Measurements from ENCODE around the gene KIF6. TPM values are rescaled to one million over a fixed set of nuclear protein-coding genes. Genes with fewer than 3 reads are reported as not detected.

KIF6 gene
- polyA plus RNA-seq, 3 donors = not detected

DNA sequence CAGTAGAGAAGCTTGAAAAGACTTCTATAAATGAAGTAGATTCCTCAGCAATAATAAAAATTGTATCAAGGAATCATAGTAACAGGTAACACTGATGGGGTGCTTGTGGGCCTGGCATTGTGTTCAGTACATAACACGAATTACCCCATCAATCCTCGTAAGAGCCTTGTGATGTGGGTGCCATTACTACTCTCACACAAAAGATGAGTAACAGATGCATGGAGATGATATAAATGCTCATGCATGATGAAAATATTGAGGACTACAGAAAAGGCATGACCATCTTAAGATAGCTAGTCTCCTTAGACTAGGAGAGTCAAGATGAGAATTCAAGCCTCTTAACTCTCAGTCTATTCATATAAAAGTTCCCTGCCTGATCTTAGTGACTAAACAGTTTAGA is 158.1 kb downstream of the KIF6 start:
- Histone ChIP-seq H3K27ac (ENCODE audit: low read depth in 1 of 2, low read length in 2 of 2) (no peak overlapping the region), H2AFZ (ENCODE audit: insufficient read depth, low read depth, low read length, poor library complexity, severe bottlenecking) (no peak overlapping the region), H3K27me3 (ENCODE audit: control insufficient read depth in 2 of 2, insufficient read depth in 2 of 2, low read length in 2 of 2) (no peaks in the 10 kb centered on the region), H3K79me2 (ENCODE audit: insufficient read depth, low read length) (no peaks in the 10 kb centered on the region), H3K9me3 (replicated peaks in 1 of 2; ENCODE audit: control insufficient read depth in 1 of 2, insufficient read depth in 1 of 2, low read length in 2 of 2) (no peaks in the 10 kb centered on the region), H3K9ac (ENCODE audit: insufficient read depth, low read length, poor library complexity, severe bottlenecking) (no peak overlapping the region), H3K4me3 (replicated peaks in 1 of 3; ENCODE audit: low read depth in 2 of 3, low read length in 3 of 3) (no peak overlapping the region), H3K36me3 (replicated peaks in 1 of 2; ENCODE audit: control insufficient read depth in 1 of 2, insufficient read depth in 2 of 2, low read length in 2 of 2) (no peaks in the 10 kb centered on the region), H4K20me1 (ENCODE audit: insufficient read depth, low read length) (no peaks in the 10 kb centered on the region), H3K4me1 (ENCODE audit: control insufficient read depth in 1 of 2, insufficient read depth in 2 of 2, low read length in 2 of 2) (no peaks in the 10 kb centered on the region), H3K4me2 (replicated peaks; ENCODE audit: extremely low read depth, low read length, poor library complexity, severe bottlenecking) (no peak overlapping the region)
- TF ChIP-seq, protein P1, sequence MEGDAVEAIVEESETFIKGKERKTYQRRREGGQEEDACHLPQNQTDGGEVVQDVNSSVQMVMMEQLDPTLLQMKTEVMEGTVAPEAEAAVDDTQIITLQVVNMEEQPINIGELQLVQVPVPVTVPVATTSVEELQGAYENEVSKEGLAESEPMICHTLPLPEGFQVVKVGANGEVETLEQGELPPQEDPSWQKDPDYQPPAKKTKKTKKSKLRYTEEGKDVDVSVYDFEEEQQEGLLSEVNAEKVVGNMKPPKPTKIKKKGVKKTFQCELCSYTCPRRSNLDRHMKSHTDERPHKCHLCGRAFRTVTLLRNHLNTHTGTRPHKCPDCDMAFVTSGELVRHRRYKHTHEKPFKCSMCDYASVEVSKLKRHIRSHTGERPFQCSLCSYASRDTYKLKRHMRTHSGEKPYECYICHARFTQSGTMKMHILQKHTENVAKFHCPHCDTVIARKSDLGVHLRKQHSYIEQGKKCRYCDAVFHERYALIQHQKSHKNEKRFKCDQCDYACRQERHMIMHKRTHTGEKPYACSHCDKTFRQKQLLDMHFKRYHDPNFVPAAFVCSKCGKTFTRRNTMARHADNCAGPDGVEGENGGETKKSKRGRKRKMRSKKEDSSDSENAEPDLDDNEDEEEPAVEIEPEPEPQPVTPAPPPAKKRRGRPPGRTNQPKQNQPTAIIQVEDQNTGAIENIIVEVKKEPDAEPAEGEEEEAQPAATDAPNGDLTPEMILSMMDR (IDR thresholded peaks at IDR 0.05) = no peak
- no peak for DNase-seq
- H3K27me3 Mint-ChIP-seq (ENCODE audit: low read depth in 3 of 3) = peaks cover 2 to 7% (median 5%) of the 10 kb centered on the region in 3 donors
- no peaks in the 10 kb centered on the region for H3K4me1 Mint-ChIP-seq
- H3K27ac Mint-ChIP-seq = no peak overlapping the region
- H3K9me3 Mint-ChIP-seq = peaks cover 0 to 2% (median 0%) of the 10 kb centered on the region in 7 donors
- WGBS (ENCODE audit: insufficient coverage) = no CpG with 5 or more reads among the region's 2 CpGs
- no peak overlapping the region for H3K4me3 Mint-ChIP-seq
- intact Hi-C loops (cut with micrococcal nuclease) = no loop called here
- H3K36me3 Mint-ChIP-seq = no peaks in the 10 kb centered on the region

GRCh38 chr6:39566456-39566855 is 158.8 kb downstream of the KIF6 start:
- intact Hi-C loops (cut with micrococcal nuclease) = no loop called here
- no peak for DNase-seq
- Histone ChIP-seq H3K4me1 (ENCODE audit: control insufficient read depth in 1 of 2, insufficient read depth in 2 of 2, low read length in 2 of 2) (no peaks in the 10 kb centered on the region), H3K4me2 (replicated peaks; ENCODE audit: extremely low read depth, low read length, poor library complexity, severe bottlenecking) (no peak overlapping the region), H2AFZ (ENCODE audit: insufficient read depth, low read depth, low read length, poor library complexity, severe bottlenecking) (no peak overlapping the region), H3K79me2 (ENCODE audit: insufficient read depth, low read length) (no peaks in the 10 kb centered on the region), H3K27me3 (ENCODE audit: control insufficient read depth in 2 of 2, insufficient read depth in 2 of 2, low read length in 2 of 2) (no peaks in the 10 kb centered on the region), H3K36me3 (replicated peaks in 1 of 2; ENCODE audit: control insufficient read depth in 1 of 2, insufficient read depth in 2 of 2, low read length in 2 of 2) (no peaks in the 10 kb centered on the region), H4K20me1 (ENCODE audit: insufficient read depth, low read length) (no peaks in the 10 kb centered on the region), H3K4me3 (replicated peaks in 1 of 3; ENCODE audit: low read depth in 2 of 3, low read length in 3 of 3) (no peak overlapping the region), H3K9me3 (replicated peaks in 1 of 2; ENCODE audit: control insufficient read depth in 1 of 2, insufficient read depth in 1 of 2, low read length in 2 of 2) (no peaks in the 10 kb centered on the region), H3K9ac (ENCODE audit: insufficient read depth, low read length, poor library complexity, severe bottlenecking) (no peak overlapping the region), H3K27ac (ENCODE audit: low read depth in 1 of 2, low read length in 2 of 2) (no peak overlapping the region)
- Mint-ChIP-seq H3K36me3 (no peaks in the 10 kb centered on the region), H3K27me3 (ENCODE audit: low read depth in 3 of 3) (peaks cover 2 to 7% (median 5%) of the 10 kb centered on the region in 3 donors), H3K27ac (no peak overlapping the region), H3K4me1 (no peaks in the 10 kb centered on the region), H3K9me3 (peaks cover 0 to 2% (median 0%) of the 10 kb centered on the region in 7 donors), H3K4me3 (no peak overlapping the region)
- TF ChIP-seq, protein P1 (IDR thresholded peaks at IDR 0.05) = no peak

Measured in CD14-positive monocyte (primary cell).